GM04504 (cell line): Measurements from ENCODE around the gene DENND2A.
"Not testable (repeated sequence)": the region's sequence is repeated elsewhere in the genome, so short reads cannot be mapped to it uniquely, and the experiment has no call there.

Experiments used
- DNase-seq: peaks from one replicate; pipeline ENCODE4 v3.0.0-alpha.2; 2012; ENCODE audit warnings: low read depth

The DENND2A gene

DNA sequence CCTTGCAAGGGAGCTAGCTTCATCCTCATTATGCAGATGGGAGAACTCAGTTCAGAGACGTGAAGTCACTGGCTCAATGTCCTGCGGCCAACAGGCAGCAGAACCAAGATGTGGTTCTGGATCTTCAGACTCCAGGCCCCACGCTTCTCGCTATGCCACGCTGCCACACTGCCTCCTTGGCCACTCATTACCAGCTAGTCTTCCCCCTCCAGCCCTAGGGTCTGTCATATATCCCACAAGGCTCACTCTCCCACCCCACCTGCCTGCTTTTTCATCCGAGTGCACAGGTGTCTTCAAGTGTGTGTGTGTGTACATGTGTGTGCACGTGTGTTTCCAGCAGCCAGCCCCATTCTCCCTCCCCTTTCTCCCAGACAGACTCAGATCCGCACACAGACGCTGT, 53.4 kb downstream of the DENND2A start:
- DNase-seq: no peak

DNA sequence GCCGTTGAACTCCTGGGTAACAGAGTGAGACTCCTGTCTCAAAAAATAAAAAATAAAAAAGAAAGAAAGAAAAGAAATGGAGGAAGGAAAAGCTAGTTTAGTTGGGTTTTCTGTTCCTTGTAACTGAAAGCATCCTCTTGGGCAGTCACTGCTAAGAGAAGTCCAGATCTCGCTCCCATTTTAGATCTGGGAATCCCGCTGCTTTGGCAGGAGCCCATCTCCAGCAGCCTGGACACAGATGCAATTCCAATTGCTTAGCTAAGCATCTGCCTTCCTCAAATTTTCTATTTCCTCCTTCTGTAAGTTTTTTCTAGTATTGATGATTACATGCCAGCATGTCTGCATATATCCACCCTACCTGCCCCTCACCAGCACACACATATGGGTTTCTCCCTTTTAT, 54.1 kb downstream of the DENND2A start:
- DNase-seq: no peak

DNA sequence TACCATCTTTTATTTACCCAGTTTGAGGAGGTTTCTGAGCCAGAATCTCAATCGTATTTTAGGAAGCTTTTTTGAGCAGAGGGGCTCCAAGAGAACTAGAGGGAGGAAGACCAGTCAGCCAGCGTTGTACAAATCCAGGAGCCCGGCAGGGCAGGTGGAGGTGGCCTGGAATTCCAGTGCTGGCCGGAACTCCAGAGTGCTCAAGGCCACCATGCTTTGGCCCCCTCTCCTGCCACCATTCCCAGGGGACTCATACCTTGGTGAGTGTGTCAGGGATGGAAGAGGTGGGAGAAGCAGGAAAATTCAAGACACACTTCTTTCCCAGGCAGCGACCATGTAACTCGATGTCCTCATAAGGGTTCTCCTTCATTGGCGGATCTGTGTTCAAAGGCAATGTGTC, 55.3 kb downstream of the DENND2A start:
- DNase-seq: no peak

DNA sequence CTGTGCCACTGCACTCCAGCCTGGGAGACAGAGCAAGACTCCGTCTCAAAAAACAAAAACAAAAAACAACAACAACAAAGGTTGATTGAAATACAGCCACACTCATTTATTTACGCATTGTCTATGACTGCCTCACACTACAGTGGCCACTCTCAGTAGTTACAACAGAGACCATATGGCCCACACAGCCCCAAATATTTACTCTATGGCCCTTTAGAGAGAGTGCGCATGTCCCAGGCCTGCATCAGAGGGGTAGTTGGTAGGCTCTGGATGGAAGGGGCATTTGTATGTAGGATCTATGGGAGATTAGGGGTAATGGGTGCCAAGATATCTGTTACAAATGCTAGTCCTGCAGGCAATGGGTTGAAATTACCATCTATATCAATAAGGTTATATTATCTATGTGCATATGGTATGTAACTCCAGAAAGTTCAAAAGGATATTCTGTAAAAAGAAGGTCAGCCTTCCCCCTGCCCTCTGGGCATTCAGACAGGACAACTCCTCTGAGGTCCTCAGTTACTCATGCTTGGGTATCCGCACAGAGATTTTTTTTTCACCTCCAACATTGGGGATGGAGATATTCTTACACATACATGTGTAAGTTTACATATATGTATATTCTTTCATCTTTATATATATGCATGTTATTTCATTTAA, 56.3 kb downstream of the DENND2A start:
- no peak for DNase-seq

DNA sequence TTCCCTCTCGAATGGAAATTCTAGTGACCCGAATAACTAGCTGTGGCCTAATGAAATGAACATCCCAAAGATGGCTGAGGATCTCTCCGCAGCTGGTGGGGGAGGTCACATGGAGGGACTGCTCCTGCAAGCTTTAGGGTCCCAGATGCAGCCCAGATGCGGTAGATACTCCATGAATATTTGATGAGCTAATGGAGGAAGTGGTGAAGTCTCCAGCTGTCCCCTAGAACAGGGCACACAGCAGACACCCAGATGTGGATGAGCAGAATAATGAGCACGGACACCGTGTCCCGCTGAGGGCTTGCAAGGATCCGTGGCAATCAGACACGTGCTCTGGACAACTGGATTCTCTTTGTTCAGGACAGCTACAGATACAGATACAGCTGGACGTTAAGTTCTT, 59.2 kb downstream of the DENND2A start:
- no peak for DNase-seq

DNA sequence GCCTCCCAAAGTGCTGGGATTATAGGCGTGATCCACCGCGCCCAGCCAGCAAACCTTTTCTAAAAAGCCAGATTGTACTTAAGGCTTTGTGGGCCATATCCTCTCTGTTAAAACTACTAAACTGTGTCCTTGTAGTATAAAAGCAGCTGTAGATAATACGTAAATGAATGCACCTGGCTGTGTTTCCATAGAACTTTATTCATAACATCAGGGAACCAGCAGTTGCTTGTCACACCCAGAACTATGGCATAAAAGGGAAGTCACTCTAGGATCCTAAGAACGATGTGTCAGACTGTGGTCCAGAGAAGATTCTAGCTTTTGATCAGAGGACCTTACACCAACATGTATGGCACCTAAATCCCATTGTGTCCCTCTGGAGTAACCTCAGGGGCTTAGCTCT, 63.0 kb downstream of the DENND2A start:
- no peak for DNase-seq

DNA sequence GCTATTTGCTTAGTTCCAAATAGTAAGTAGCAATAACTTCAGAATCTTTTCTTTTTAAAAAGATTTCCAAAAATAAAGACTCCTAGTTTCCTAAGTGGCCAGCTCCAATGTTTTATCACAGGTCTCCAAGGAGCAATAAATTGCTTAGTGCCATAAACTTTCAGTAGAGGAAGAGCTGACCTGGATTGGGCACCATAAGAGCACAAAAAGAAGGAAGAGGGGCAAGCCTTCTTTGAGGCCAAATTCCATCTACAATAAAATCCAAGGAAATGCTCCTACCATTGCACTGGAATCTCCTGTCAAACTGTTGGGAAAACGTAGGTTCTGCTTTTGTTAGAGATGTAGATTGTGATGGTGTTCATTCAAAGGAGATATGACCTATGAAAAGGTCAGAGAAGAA, 64.0 kb downstream of the DENND2A start:
- DNase-seq: no peak

DNA sequence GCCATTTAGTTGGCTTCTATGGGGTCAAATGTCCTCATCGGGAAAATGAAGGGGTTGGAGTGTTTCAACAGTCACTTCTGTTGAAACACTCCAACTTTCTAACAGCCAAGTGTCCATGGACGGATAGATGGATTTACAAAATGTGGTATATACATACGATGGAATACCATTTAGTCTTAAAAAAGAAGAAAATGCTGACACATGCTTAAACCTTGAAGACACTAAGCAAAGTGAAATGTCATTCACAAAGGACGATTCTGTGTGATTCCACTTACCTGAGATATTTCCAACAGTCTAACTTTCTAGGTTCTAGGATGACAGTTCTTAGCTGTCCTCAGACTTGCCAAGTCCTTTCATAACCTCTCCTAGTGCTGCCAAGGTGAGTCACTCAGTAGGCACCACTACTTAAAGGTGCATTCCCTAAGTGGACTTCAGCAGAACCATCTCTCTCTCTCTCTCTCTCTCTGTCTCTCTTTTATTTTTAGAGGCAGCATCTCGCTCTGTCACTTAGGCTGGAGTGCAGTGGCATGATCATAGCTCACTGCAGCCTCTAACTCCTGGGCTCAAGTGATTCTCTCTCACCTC, 69.0 kb downstream of the DENND2A start:
- DNase-seq: no peak

DNA sequence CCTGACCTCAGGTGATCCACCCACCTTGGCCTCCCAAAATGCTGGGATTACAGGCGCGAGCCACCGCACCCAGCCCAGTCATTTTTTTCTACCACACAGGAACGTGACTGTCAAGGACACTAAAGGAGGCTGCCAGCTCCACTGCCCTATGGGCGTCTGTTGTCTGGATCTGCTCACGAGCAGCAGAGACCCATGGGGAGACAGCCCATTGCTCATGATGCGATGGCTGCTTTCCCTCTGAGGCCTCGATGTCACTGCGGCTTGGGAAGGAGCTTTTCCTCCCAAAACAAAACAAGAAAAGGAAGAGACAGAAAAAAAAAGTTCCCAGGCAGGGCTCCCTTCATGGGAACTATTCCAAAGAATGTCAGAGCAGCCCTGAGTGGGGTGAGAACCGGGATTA, 70.5 kb downstream of the DENND2A start:
- no peak for DNase-seq

DNA sequence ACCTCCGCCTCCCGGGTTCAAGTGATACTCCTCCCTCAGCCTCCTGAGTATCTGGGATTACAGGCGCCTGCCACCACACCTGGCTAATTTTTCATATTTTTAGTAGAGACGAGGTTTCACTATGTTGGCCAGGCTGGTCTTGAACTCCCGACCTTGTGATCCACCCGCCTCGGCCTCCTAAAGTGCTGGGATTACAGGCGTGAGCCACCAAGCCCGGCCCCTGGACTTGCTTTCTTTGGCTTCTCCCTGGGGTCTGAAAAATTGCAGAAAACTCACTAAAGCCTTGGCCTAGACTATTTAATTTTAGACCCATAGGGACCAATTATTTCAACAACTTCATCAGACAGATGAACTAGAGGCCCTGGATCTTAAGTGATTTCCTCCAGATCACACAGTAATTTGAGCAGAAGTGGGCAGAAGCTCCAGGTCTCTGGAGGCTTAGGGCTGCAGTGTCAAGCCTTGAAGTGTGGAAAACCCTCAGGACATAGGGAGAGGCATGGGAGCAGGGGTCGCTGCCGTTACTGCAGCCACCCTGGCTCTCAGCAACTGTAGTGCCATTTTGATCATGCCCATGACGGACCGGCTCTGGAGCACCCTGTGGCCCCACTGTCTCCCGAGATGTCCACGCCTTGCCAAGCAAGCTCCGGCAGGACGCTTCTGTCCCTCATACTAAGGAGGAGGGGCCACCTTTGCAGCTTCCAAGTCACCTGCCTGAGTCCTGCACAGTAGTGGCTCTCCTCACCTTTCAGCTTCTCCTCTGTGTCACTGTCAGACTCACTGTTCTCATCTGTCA, 72.4 kb downstream of the DENND2A start:
- no peak for DNase-seq

DNA sequence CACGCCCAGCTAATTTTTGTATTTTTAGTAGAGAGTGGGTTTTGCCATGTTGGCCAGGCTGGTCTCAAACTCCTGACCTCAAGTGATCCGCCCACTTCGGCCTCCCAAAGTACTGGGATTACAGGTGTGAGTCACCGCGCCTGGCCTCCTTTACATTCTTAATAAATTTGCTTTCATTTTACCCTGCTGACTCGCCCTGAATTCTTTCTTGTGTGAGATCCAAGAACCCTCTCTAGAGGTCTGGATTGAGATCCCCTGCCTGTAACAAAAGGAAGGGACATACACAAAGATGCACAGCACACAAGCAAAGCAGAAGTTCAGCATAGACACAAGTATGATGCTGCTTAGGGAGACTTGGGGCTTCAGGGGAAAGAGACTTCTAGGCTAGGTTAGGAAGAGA, 74.4 kb downstream of the DENND2A start:
- DNase-seq: not testable (repeated sequence)

DNA sequence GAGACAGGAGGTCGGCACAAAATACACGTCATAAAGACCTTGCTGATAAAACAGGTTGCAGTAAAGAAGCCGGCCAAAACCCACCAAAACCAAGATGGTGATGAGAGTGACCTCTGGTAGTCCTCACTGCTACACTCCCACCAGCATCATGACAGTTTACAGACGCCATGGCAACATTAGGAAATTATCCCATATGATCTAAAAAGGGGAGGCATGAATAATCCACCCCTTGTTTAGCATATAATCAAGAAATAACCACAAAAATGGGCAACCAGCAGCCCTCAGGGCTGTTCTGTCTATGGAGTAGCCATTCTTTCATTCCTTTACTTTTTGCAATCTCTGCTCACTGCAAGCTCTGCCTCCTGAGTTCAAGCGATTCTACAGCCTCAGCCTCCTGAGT, 74.9 kb downstream of the DENND2A start:
- DNase-seq: not testable (repeated sequence)

DNA sequence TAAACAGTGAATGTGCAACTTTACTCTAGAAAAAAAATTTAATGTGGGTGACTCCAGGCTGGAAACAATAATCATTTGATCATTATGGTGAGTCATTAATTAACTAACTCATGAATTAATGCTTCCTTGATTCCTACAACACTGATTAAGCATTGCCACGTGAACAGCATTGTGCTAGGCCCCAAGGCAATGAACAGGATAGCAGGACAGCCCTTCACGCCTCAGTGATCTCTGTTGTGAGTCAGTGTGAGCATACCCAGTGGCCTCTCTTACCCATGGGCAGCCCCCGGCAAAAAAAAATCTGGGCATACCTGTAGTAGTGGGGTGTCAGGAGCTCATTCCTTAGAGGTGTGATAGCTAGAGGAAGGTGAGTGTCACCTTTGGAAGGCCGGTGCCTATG, 76.0 kb downstream of the DENND2A start:
- DNase-seq: no peak

DNA sequence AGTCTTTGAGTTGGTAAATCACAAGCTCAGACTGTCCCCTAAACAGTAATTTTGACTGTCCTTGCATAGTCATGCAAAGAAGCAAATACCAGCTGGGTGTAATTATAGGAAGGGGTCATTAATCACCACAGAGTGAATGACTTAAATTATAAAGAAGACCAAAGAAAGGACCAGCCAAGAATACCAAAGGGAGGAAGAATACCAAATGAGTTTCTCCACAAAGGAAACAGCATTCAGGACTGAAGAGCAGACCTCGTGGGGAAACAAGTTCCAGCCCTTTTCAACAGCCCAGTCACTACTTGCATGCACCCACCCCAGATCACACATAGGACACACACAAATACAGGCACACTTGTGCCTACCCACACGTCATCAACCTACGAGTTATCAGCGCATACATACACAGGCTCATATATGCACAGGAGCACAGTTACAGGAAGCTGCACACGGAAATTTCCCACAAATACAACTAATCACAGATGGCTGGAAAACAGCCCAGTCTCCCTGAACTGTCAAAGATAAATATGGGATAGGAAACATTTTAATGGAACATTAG, 77.6 kb downstream of the DENND2A start:
- DNase-seq: no peak

DNA sequence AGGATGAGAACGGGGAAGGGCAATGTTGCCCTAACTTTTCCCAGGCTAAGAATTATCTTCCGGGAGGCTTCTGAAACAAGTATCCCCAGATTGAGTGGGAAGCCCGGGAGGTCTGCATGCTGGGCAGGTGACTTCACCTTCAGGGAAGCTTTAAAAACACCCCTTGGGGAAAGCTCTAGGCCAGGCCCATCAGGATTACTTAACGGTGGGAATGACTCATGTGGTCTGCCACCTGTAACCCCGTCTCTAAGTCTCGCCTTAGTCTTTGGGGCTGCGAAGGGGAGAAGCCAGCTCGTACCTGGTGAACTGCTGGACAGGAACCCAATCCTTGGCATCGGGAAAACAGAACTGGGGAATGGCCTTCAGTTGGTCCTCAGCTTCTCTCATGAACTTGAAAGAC, 81.2 kb downstream of the DENND2A start:
- no peak for DNase-seq

DNA sequence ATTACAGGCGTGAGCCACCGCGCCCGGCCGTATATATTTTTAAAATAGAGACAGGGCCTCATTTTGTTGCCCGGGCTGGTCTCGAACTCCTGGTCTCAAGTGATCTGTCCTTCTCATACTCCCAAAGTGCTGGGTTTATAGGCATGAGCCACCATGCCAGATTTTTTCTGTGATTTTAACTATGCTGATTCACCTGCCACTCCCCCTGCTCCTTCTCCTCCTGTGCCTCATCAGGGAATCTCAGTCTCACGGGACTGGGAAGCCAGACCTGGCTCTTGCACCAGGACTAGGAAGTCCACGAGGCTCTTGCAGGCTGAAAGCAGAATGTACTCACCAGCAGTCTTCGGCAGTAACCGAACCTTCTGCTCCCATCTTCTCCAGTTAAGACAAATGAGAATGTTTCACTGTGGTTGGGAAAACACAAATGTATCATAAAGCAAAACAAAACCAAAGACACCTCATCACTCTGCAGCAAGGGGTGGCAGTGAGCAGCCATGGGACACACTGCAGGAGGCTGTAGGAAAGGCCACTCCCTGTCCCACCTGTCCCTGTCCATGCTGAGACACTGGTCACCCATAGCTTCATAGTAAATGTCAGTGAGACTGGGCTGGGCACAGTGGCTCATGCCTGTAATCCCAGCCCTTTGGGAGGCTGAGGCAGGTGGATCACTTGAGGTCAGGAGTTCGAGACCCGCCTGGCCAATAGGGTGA, 82.6 kb downstream of the DENND2A start:
- DNase-seq: no peak

DNA sequence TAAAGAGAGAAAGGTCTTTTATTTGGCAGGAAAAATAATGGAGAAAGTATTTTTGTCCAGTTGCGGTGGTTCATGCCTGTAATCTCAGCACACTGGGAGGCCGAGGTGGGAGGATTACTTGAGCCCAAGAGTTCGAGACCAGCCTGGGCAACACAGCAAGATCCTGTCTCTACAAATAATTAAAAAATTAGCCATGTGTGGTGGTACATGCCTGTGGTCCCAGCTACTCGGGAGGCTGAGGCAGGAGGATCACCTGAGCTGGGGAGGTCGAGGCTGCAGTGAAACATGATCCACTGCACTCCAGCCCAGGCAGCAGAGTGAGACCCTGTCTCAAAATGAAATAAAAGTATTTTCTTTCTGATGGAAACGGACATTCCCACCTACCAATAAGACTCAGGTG, 83.5 kb downstream of the DENND2A start:
- no peak for DNase-seq

DNA sequence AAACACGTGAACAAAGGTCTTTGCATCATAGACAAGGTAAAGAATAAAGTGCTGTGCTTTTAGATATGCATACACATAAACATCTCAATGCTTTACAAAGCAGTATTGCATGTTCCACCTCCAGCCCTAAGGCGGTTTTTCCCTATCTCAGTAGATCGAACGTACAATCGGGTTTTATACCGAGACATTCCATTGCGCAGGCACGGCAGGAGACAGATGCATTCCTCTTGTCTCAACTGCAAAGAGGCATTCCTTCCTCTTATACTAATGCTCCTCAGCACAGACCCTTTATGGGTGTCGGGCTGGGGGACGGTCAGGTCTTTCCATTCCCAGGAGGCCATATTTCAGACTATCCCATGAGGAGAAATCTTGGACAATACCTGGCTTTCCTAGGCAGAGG, 87.4 kb downstream of the DENND2A start:
- DNase-seq: not testable (repeated sequence)

DNA sequence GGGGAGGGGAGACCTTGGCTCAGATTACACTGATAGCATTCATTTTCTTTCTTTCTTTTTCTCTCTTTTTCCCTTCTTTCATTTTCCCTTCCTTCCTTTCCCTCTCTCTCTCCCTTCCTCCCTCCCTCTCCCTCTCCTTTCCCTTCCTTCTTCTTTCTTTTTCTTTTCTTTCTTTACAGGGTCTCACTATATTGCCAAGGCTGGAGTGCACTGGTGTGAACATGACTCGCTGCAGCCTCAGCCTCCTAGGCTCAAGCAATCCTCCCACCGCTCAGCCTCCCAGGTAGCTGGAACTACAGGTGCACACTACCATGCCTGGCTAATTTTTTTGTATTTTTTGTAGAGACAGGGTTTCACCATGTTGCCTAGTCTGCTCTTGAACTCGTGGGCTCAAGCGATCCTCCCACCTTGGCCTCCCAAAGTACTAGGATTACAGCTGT, 88.4 kb downstream of the DENND2A start:
- DNase-seq: no peak

DNA sequence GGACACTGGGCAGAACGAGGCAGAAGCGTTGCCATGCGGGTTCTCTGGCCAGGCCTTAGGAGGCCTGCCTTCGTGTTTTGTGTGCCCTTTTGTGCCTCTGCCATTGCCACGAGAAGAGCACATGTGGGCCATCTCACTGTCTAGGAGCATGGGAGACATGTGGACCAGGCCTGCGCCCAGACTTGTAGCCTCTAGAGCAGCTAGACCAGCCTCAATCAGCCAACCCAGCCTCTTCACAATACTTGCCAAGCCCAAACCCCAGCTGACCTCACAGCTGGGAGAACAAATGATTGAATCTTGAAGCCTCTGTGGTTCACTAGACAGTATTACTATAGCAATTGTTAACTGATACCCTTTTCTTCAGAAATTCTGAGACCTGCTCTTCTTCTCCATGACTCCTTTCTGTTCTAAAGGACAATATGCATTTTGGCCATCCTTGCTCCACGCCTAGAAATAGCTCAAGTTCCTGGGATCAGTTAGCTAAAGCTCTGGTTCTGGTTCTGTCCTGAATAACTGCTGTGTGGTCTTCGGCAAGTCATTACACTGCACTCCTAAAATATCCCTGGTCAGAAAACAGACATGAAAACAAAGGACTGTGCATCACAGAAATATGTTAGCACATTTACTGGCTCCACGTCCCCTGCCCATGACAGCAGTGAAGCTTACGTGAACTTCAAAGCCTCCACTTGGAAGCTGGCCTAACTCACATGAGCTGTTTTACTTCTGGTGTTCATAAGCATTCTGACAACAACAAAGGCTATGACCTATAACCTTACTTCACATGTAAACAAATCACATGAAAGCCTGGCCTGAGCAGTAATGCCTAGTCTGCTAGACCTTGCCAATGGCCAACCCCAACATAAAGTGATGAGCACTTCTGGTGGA, 89.0 kb downstream of the DENND2A start:
- no peak for DNase-seq

DNA sequence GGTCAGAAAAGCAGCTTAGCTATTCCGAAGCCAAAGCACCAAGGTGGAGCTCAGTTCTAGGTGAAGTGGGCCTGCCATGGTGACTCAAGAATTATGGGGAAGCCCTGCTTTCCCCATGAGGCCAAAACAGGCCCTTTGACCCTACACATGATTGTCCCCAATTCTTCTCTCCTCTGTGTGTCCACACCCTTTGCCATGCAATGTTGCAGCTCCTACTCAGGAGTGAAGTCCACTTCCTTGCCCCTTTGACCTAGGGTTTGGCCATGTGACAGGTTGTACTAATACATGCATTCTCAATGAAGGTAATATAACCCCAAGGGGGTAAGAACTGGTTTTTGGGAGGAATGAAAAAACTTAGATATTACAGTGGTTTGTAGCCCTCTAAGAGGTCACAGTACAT, 93.7 kb downstream of the DENND2A start:
- DNase-seq: no peak
